Hepatocyte (in vitro differentiated cells): ENCODE measurements around the gene CCNI2. TPM values are rescaled to one million over a fixed set of nuclear protein-coding genes. Genes with fewer than 3 reads are reported as not detected.

Experiments
- DNase-seq: peaks from one replicate; pipeline ENCODE4 v3.0.0-alpha.2; 2016; ENCODE audit warnings: low spot score
- H2AFZ ChIP-seq: fragments of 200-600 bp; sonication (generic); 2 replicates; pipeline ENCODE4 v1.6.0; 2016; ENCODE audit warnings: antibody characterized with exemption, mild to moderate bottlenecking
- H3K27ac ChIP-seq: fragments of 200-600 bp; sonication (generic); 2 replicates; pipeline ENCODE4 v1.5.1; 2016; ENCODE audit warnings: mild to moderate bottlenecking
- H3K27me3 ChIP-seq: fragments of 200-600 bp; sonication (generic); 2 replicates; pipeline ENCODE4 v1.6.1; 2016
- H3K36me3 ChIP-seq: fragments of 200-600 bp; sonication (generic); replicated peaks from 2 replicates; pipeline ENCODE4 v1.5.1; 2016; ENCODE audit warnings: low read depth; ENCODE audit not compliant: insufficient read depth
- H3K4me1 ChIP-seq: fragments of 200-600 bp; sonication (generic); 2 replicates; pipeline ENCODE4 v1.5.1; 2016; ENCODE audit warnings: mild to moderate bottlenecking, moderate library complexity; ENCODE audit not compliant: insufficient read depth
- H3K4me2 ChIP-seq: fragments of 200-600 bp; sonication (generic); 2 replicates; pipeline ENCODE4 v1.6.0; 2016
- H3K4me3 ChIP-seq: fragments of 200-600 bp; sonication (generic); 2 replicates; pipeline ENCODE4 v1.5.1; 2016; ENCODE audit warnings: mild to moderate bottlenecking
- H3K79me2 ChIP-seq: fragments of 200-600 bp; sonication (generic); 2 replicates; pipeline ENCODE4 v1.6.0; 2017; ENCODE audit warnings: mild to moderate bottlenecking
- H3K9me2 ChIP-seq: fragments of 200-600 bp; sonication (generic); replicated peaks from 2 replicates; pipeline ENCODE4 v1.6.0; 2017; ENCODE audit warnings: mild to moderate bottlenecking; ENCODE audit not compliant: insufficient read depth
- H3K9me3 ChIP-seq: fragments of 200-600 bp; sonication (generic); 2 replicates; pipeline ENCODE4 v1.5.1; 2016; ENCODE audit warnings: low read depth, mild to moderate bottlenecking
- H4K20me1 ChIP-seq: fragments of 200-600 bp; sonication (generic); 2 replicates; pipeline ENCODE4 v1.6.0; 2016; ENCODE audit warnings: mild to moderate bottlenecking; ENCODE audit not compliant: insufficient read depth, poor library complexity, severe bottlenecking
- CTCF ChIP-seq: fragments of 200-600 bp; sonication (generic); IDR thresholded peaks from 2 replicates; pipeline ENCODE4 v1.5.1; 2016; ENCODE audit warnings: antibody characterized with exemption, mild to moderate bottlenecking; ENCODE audit not compliant: poor library complexity
- EZH2 ChIP-seq: fragments of 200-600 bp; sonication (generic); IDR thresholded peaks from 2 replicates; pipeline ENCODE4 v1.6.1; 2016; ENCODE audit warnings: antibody characterized with exemption, mild to moderate bottlenecking, borderline replicate concordance
- EZH2phosphoT487 ChIP-seq: fragments of 200-600 bp; sonication (generic); IDR thresholded peaks from one replicate; pipeline ENCODE4 v1.6.1; 2018; ENCODE audit warnings: antibody characterized with exemption, mild to moderate bottlenecking, low read depth, moderate library complexity; ENCODE audit not compliant: unreplicated experiment, severe bottlenecking
- WGBS: methylation state at CpG from one replicate; pipeline ENCODE4 v1.1.6; 2016; ENCODE audit warnings: low lambda C conversion rate; ENCODE audit errors: missing lambda C conversion rate; 5-methylcytosine and 5-hydroxymethylcytosine counted together
- polyA plus RNA-seq: library from polyadenylated mRNA; unstranded; fragments of >200 nt; fragmentation: Nextera tagmentation; extraction: Ambion mirVana; gene quantifications from 2 replicates; pipeline ENCODE4 v1.2.1, GENCODE V29; 2016
- total RNA-seq: library from RNA; depleted of rRNA; stranded (reverse); fragments of >200 nt; gene quantifications from 2 replicates; pipeline ENCODE4 v1.2.3, GENCODE V29; 2014

The CCNI2 gene
- total and polyA plus RNA-seq, 2 experiments from 2014 or later = 1.4 to 1.8 TPM

GRCh38 chr5:132767150-132767549, 19.9 kb downstream of the CCNI2 start:
- Histone ChIP-seq H3K27me3 (no peaks in the 10 kb centered on the region), H3K79me2 (peaks cover 55% of the 10 kb centered on the region), H4K20me1 (no peaks in the 10 kb centered on the region), H3K27ac (no peak overlapping the region), H2AFZ (no peak overlapping the region), H3K9me3 (no peaks in the 10 kb centered on the region), H3K4me1 (no peaks in the 10 kb centered on the region), H3K9me2 (no peaks in the 10 kb centered on the region), H3K4me3 (no peak overlapping the region), H3K4me2 (no peak overlapping the region), H3K36me3 (no peaks in the 10 kb centered on the region)
- no peak for DNase-seq
- WGBS = 83% methylated on average over 2 of the region's 2 CpGs
- TF ChIP-seq CTCF (no peak), EZH2 (no peak), EZH2phosphoT487 (no peak)

- Histone ChIP-seq H4K20me1 (no peaks in the 10 kb centered on the region), H3K4me2 (no peak overlapping the region), H3K36me3 (no peaks in the 10 kb centered on the region), H3K27me3 (no peaks in the 10 kb centered on the region), H3K9me3 (no peaks in the 10 kb centered on the region), H3K27ac (no peak overlapping the region), H3K79me2 (peaks cover 68% of the 10 kb centered on the region), H3K4me3 (no peak overlapping the region), H3K4me1 (no peaks in the 10 kb centered on the region), H3K9me2 (no peaks in the 10 kb centered on the region), H2AFZ (no peak overlapping the region)
- TF ChIP-seq EZH2 (no peak), CTCF (no peak)
- no peak for DNase-seq
- 100% methylated on average over 3 of the region's 3 CpGs for WGBS
These were observed 21.3 kb downstream of the CCNI2 start for GRCh38 chr5:132768485-132768868.

- H3K9me2 ChIP-seq = no peaks in the 10 kb centered on the region
- DNase-seq = no peak
- H3K79me2 ChIP-seq = peaks cover 90% of the 10 kb centered on the region
- no peaks in the 10 kb centered on the region for H3K36me3 ChIP-seq
- WGBS = 92% methylated on average over 8 of the region's 8 CpGs
- no peaks in the 10 kb centered on the region for H3K9me3 ChIP-seq
- peaks cover 7% of the 10 kb centered on the region for H3K4me1 ChIP-seq
- peaks cover 9% of the 10 kb centered on the region for H4K20me1 ChIP-seq
- H3K4me2 ChIP-seq = no peak overlapping the region
- no peak overlapping the region for H3K4me3 ChIP-seq
- TF ChIP-seq EZH2 = no peak
- TF ChIP-seq EZH2phosphoT487 = no peak
- no peak for TF ChIP-seq CTCF
- no peak overlapping the region for H2AFZ ChIP-seq
- H3K27me3 ChIP-seq = no peaks in the 10 kb centered on the region
- H3K27ac ChIP-seq = no peak overlapping the region
These were observed 23.4 kb downstream of the CCNI2 start for GRCh38 chr5:132770476-132771159.
